Measurements from ENCODE around the gene DNAH3.
A peak's percentile ranks its signal among the peaks of the same experiment; 100 is the strongest.
"Not testable (repeated sequence)": the region's sequence is repeated elsewhere in the genome, so short reads cannot be mapped to it uniquely, and the experiment has no call there.

The DNAH3 gene

GRCh38 chr16:21158208-21159110 is 7.8 kb upstream of the DNAH3 start, which contains the start of gene LDAF1:
Gene LDAF1, plus strand, starts transcription at chr16:21158674. Its CDS starts 2,509 bp downstream, at chr16:21161183.
- Mint-ChIP-seq H3K27ac (peak within 1 kb of the TSS; percentile 91), H3K9me3 (no peaks in the 10 kb centered on the region), H3K36me3 (peaks cover 13% of the 10 kb centered on the region), H3K4me1 (peaks cover 10% of the 10 kb centered on the region), H3K4me3 (peak within 1 kb of the TSS; percentile 80)
- DNase-seq (ENCODE audit: low spot score in 2 of 2), result peak; percentile 74 to 84
- peak; percentile 98 for ATAC-seq

GRCh38 chr16:21157632-21158031 is 7.0 kb upstream of the DNAH3 start:
- Mint-ChIP-seq H3K4me1 (peaks cover 10% of the 10 kb centered on the region), H3K36me3 (peaks cover 13% of the 10 kb centered on the region), H3K27ac (peak overlapping the region; percentile 91), H3K4me3 (peak overlapping the region; percentile 80), H3K9me3 (no peaks in the 10 kb centered on the region)
- no peak for ATAC-seq
- no peak for DNase-seq (ENCODE audit: low spot score in 2 of 2)

GRCh38 chr16:21156767-21157467 is 6.3 kb upstream of the DNAH3 start:
- H3K27ac Mint-ChIP-seq, result no peak overlapping the region
- H3K4me1 Mint-ChIP-seq, result peaks cover 10% of the 10 kb centered on the region
- H3K9me3 Mint-ChIP-seq, result no peaks in the 10 kb centered on the region
- H3K4me3 Mint-ChIP-seq, result peak overlapping the region; percentile 80
- no peak for DNase-seq (ENCODE audit: low spot score in 2 of 2)
- peaks cover 10% of the 10 kb centered on the region for H3K36me3 Mint-ChIP-seq
- ATAC-seq, result no peak

GRCh38 chr16:21156011-21156410 is 5.4 kb upstream of the DNAH3 start:
- H3K9me3 Mint-ChIP-seq; DNase-seq (ENCODE audit: low spot score in 2 of 2); H3K4me3 Mint-ChIP-seq; H3K36me3 Mint-ChIP-seq; ATAC-seq; H3K27ac Mint-ChIP-seq: not testable (repeated sequence)
- peaks cover 10% of the 10 kb centered on the region for H3K4me1 Mint-ChIP-seq

- ATAC-seq, H3K27ac Mint-ChIP-seq: not testable (repeated sequence)
These were observed 2.6 kb upstream of the DNAH3 start for GRCh38 chr16:21153124-21153729.

GRCh38 chr16:21152160-21153030 is 1.7 kb upstream of the DNAH3 start:
- not testable (repeated sequence) for H3K9me3 Mint-ChIP-seq; H3K36me3 Mint-ChIP-seq; H3K27ac Mint-ChIP-seq; ATAC-seq; DNase-seq (ENCODE audit: low spot score in 2 of 2); H3K4me1 Mint-ChIP-seq; H3K4me3 Mint-ChIP-seq

More at GRCh38 chr16:21153124-21153729, 2.6 kb upstream of the DNAH3 start:
- H3K9me3 Mint-ChIP-seq; H3K4me1 Mint-ChIP-seq; H3K36me3 Mint-ChIP-seq; DNase-seq (ENCODE audit: low spot score in 2 of 2); H3K4me3 Mint-ChIP-seq: not testable (repeated sequence)

- Mint-ChIP-seq H3K4me1 (no peaks in the 10 kb centered on the region), H3K27ac (no peak overlapping the region), H3K4me3 (no peak overlapping the region), H3K9me3 (peaks cover 4% of the 10 kb centered on the region), H3K36me3 (no peaks in the 10 kb centered on the region)
- DNase-seq (ENCODE audit: low spot score in 2 of 2) (no peak), ATAC-seq (no peak)
These were observed 4.9 kb downstream of the DNAH3 start for GRCh38 chr16:21145738-21146137.

- Mint-ChIP-seq H3K4me3 (no peak overlapping the region), H3K27ac (no peak overlapping the region), H3K4me1 (peaks cover 6% of the 10 kb centered on the region), H3K9me3 (no peaks in the 10 kb centered on the region), H3K36me3 (no peaks in the 10 kb centered on the region)
- no peak for ATAC-seq
- DNase-seq (ENCODE audit: low spot score in 2 of 2), result no peak
These were observed 16.6 kb downstream of the DNAH3 start for GRCh38 chr16:21134053-21134452.

GRCh38 chr16:21130811-21131210 is 19.8 kb downstream of the DNAH3 start:
- H3K27ac Mint-ChIP-seq, result no peak overlapping the region
- ATAC-seq (no peak), DNase-seq (ENCODE audit: low spot score in 2 of 2) (no peak)
- peaks cover 6% of the 10 kb centered on the region for H3K4me1 Mint-ChIP-seq
- H3K4me3 Mint-ChIP-seq, result no peak overlapping the region
- H3K9me3 Mint-ChIP-seq, result no peaks in the 10 kb centered on the region
- no peaks in the 10 kb centered on the region for H3K36me3 Mint-ChIP-seq

- DNase-seq (ENCODE audit: low spot score in 2 of 2) (no peak), ATAC-seq (no peak)
- no peak overlapping the region for H3K4me3 Mint-ChIP-seq
- H3K36me3 Mint-ChIP-seq, result no peaks in the 10 kb centered on the region
- no peaks in the 10 kb centered on the region for H3K9me3 Mint-ChIP-seq
- no peak overlapping the region for H3K27ac Mint-ChIP-seq
- peaks cover 6% of the 10 kb centered on the region for H3K4me1 Mint-ChIP-seq
These were observed 21.7 kb downstream of the DNAH3 start for GRCh38 chr16:21128991-21129390.

- Mint-ChIP-seq H3K36me3 (no peaks in the 10 kb centered on the region), H3K4me3 (no peak overlapping the region), H3K27ac (no peak overlapping the region), H3K4me1 (peaks cover 6% of the 10 kb centered on the region), H3K9me3 (no peaks in the 10 kb centered on the region)
- no peak for DNase-seq (ENCODE audit: low spot score in 2 of 2)
- no peak for ATAC-seq
These were observed 24.1 kb downstream of the DNAH3 start for GRCh38 chr16:21126518-21126917.

GRCh38 chr16:21125191-21125590 is 25.5 kb downstream of the DNAH3 start:
- Mint-ChIP-seq H3K27ac (no peak overlapping the region), H3K36me3 (no peaks in the 10 kb centered on the region), H3K4me3 (no peak overlapping the region), H3K9me3 (no peaks in the 10 kb centered on the region), H3K4me1 (no peaks in the 10 kb centered on the region)
- DNase-seq (ENCODE audit: low spot score in 2 of 2) (no peak), ATAC-seq (no peak)

- DNase-seq (ENCODE audit: low spot score in 2 of 2) (no peak), ATAC-seq (no peak)
- no peaks in the 10 kb centered on the region for H3K36me3 Mint-ChIP-seq
- no peak overlapping the region for H3K4me3 Mint-ChIP-seq
- no peaks in the 10 kb centered on the region for H3K9me3 Mint-ChIP-seq
- H3K4me1 Mint-ChIP-seq, result peaks cover 5% of the 10 kb centered on the region
- H3K27ac Mint-ChIP-seq, result no peak overlapping the region
These were observed 29.6 kb downstream of the DNAH3 start for GRCh38 chr16:21120976-21121520.

- no peak overlapping the region for H3K27ac Mint-ChIP-seq
- no peaks in the 10 kb centered on the region for H3K9me3 Mint-ChIP-seq
- DNase-seq (ENCODE audit: low spot score in 2 of 2) (no peak), ATAC-seq (no peak)
- H3K36me3 Mint-ChIP-seq, result no peaks in the 10 kb centered on the region
- H3K4me1 Mint-ChIP-seq, result peaks cover 6% of the 10 kb centered on the region
- no peak overlapping the region for H3K4me3 Mint-ChIP-seq
These were observed 33.1 kb downstream of the DNAH3 start for GRCh38 chr16:21117567-21117966.
